Fibroblast of the conjunctiva (primary cell): Measurements from ENCODE around the gene ADGRG3.

Experiments used
- DNase-seq: peaks from one replicate; pipeline ENCODE4 v3.0.0-alpha.2; 2010; ENCODE audit warnings: low read depth

ADGRG3 gene

DNA sequence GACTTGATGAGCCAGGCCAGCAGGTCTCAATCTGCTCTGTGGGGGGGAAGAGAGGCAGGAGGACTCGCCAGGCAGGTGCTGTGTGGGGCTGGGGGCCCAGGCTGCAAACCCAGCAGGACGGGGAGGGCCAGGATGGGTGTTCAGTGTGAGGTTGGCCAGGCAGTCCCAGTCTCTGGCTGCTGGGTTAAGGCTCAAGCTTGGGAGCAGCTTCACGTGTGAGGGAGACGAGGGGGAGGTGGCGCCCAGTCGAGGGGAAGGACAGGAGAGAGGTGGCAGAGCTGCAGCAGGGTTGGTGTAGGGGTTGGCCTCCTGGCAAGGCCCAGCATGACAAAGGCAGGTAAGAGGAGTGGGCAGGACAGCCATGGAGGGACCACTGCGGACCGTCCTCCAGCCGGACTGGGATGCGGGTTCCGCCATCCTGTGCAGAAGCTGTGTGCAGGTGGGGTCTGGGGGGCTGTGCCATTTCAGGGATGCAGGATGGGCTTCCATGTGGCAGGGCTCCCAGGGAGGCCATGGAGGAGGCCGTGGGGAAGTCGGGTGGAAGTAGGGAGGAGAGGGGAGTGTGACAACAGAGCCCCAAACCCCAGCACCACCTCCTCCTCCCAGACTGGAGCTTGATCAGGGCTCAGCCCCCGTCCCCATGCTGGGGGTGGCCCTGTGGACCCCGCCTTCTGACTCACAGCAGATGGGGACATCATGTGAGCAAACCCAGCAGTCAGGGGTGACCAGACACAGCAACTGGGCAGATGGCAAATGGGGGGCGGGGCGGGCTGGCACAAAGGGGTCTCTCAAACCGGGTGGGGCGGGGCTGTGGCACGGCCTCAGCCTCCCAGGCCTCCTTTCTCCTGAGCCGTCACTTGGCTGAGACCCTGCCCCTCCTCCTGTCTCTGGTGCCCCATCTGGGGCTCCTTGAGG is 36.9 kb upstream of the ADGRG3 start:
- no peak for DNase-seq

GRCh38 chr16:57632568-57632967 is 35.5 kb upstream of the ADGRG3 start:
- no peak for DNase-seq

- no peak for DNase-seq
Observed at GRCh38 chr16:57633383-57634064, 34.6 kb upstream of the ADGRG3 start.

GRCh38 chr16:57634171-57634570 is 33.9 kb upstream of the ADGRG3 start:
- DNase-seq, result no peak

GRCh38 chr16:57635266-57636097 is 32.6 kb upstream of the ADGRG3 start:
- no peak for DNase-seq

- DNase-seq, result no peak
Observed at GRCh38 chr16:57636184-57636583, 31.9 kb upstream of the ADGRG3 start.

DNA sequence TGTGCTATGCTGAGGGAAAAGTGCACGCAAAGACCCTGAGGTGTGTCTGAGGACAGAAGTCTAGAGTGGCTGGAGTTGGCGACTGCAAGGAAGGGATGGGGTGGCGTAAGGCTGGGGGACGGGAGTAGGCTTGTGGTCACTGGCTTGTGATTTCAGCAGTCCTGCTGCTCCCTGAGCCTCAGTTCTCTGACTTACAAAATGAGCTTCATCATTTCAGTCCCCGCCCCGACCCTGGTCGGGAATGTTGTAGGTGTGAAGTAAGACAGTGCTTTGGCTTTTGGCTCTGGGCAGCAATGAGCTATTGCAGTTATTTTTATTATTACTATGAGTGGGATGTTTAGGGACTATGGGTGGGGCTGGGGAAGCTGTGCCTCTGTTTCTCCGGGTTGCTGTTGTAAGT is 31.1 kb upstream of the ADGRG3 start:
- no peak for DNase-seq

DNA sequence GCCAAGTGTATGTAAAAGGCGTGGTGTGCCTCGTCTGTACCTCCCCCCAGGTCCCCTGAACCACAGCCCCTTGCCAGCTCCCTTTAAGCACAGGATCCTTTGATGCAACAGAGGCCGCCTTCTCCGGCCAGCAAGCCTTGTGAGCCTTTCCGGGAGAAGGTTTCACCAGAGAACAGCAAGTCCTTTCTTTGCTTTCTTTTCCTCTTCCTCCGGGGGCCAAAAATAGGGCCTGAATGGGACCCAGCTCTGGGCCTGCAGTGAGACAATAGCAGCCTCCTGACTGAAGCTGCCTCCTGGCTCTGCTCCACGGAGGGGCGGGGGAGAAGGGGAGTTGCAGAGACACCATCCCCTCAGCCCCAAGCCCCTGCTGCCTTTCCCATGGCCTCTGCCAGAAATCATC is 30.7 kb upstream of the ADGRG3 start:
- no peak for DNase-seq

DNA sequence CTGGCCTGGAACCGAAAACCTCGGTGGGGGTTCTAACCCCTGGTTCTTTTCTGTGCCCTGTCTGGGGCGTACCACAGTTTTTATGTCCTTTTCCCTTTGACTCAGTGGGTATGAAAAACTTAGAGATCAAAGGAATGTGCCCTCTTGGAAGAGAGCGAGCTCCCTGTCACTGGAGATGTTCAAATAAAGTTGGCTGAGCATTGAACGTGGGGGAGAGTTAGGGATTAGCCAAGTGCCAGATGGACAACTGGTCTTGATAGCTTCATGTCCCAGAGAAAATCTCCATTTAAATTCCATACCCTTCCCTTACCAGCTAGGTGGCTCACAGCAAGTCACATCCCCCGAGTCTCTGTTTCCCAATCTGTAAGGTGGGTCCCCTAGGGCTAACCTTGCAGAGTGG is 30.1 kb upstream of the ADGRG3 start:
- no peak for DNase-seq

DNA sequence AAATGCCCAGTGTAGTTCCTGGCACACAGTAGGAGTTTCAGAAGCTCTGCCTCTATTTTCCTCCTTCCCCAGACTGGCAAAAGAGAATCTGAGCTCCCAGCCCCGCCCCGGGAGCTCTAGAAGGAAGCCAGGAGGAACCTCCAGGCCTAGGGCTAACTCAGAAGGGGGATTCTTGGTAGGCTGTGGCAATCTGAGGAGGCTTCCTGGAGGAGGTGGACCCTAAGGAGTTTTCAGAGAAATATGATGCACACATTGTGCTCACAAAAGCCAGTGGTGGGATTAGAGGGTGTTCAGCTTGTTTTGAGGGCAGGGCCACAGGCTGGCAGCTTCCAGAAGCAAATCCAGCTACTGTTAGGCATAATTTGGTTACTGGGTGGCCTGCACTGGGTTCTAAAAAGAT is 29.7 kb upstream of the ADGRG3 start:
- DNase-seq, result no peak

DNA sequence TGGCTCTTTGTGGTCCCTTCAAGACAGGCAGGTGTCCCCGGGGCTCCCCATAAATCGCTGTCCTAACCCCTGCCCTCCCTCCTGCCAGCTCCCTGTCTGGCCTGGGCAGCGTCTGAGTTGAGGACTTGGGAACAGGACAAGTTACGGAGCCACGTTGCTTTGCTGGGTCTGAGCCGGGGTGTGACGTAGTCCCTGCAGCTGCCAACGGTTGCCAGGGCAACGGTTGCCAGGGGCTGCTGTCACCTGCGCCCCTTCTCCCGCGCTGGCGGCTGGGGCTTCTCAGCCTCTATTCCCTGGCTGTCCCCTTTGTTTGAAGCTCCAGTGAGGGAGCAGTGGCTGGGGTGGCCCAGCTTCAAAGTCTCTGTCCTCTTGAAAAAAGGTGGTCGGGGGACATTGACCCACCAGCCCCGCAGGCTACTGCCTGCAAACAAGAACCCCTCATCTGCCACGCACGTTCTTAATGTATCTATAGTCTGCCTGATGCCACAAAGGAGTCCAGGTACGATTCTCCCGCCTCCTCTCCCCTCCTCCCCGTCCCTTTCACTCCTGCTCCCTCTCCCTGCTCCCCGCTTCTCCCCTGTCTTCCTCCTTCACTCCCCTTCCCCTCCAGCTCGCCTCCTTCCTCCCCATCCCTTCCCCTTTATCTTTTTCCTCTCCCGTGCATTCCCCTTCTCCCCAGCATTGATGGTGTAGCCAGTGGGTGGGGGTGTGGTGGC is 28.8 kb upstream of the ADGRG3 start:
- DNase-seq, result no peak

DNA sequence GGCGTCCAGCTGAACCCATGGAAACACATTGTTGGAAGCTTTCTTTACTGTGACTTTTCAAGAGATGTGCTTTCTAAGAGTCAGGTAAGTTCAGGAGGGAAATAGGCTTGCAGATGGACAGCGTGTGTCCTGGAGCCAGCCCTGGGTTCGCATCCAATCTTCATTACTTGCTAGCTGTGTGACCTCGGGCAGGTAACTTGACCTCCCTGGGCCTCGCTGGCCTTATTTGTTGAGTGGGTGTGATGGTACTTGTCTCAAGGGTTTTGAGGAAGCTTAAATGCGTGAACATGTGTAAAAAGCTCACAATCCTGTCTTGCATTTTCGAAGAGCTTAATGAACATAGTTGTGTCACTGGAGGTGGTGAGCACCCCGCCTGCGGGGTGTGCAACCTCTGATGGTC is 27.9 kb upstream of the ADGRG3 start:
- no peak for DNase-seq

DNA sequence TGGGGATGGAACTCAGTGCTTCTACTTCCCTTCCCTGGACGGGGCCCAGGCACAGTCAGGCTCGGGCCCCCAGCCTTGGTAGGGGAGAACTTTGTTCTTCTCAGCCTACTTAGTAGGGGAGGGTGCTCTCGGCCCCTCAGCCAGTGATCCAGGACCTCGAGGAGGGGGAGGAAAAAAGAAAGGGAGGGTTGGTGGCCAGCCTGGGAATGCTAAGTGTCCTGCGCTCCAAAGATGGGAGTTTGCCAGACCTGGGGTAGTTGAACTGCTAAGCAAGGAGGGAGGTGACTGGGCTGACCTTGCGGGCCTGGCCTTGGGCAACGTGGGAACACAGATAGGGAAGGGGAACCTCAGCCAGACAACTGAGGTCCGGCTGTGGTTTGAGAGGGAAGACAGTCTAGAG is 27.5 kb upstream of the ADGRG3 start:
- DNase-seq, result no peak

- DNase-seq, result no peak
Observed at GRCh38 chr16:57642160-57643135, 25.7 kb upstream of the ADGRG3 start.

DNA sequence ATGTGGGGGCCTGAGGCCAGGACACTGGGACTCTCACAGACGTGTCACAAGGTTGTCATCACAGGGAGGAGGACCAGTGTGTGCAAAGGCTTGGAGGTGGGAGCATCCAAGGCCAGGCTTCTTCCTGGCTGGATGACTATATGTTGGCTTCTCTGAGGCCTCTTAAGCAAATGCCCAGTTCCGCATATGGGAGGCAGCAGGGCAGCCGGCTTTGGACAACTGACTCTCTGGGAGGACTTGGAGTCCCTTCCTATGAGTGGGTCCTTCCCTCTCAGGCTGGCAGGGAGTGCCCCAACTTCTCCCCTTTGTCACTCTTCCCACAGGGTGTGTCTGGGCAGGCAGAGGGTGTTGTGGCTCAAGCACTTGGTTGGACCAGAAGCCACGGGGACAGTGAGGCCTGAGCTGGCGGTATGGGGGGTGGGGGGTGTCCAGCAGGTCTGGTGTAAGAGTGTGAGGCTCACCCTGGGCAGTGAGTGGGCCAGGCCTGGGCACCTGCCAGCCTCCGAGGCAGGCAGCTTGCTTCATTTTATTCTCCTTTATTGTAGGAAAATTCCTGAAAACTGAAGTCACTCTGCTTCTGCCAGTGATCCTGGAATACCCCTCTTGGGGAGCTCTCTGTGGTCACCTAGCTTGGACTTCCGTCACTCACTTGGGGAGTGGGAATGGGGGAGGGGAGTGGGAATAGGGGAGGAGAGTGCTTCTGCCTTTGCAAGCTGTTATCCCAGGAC is 24.8 kb upstream of the ADGRG3 start:
- DNase-seq, result no peak

DNA sequence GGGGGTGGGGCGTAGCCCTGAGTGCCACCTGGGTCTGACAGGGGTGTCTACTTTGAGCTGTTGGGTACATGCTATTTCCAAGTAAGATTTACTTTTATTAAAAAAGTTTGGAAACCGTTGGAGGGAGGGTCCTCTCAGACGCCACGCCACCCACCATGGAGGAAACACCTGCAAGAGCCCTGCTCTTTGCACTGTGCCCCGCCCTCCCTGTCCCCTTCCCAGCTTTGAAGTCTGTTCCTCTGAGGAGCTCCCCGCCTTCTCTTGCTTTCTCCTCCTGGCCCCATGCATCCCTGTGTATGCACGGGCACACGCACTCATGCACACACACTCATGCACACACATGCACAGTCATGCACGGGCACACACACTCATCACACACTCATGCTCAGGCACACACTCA is 24.2 kb upstream of the ADGRG3 start:
- DNase-seq, result no peak

DNA sequence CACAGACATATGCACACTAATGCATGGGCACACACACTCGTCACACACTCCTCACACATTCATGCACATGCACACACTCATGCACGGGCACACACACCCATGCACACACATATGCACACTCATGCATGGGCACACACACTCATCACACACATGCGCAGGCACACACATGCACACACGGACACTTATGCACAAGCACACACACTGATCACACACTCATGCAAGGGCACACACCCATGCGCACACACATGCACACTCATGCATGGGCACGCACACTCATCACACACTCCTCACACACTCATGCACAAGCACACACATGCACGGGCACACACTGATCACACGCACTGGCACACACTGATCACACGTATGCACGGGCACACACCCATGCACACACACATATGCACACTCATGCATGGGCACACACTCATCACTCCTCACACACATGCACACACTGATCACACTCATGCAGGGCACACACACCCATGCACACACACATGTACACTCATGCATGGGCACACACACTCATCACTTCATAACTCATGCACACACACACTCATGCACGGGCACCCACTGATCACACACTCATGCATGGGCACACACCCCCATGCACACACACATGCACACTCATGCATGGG is 23.6 kb upstream of the ADGRG3 start:
- DNase-seq, result no peak

GRCh38 chr16:57645169-57645568 is 22.9 kb upstream of the ADGRG3 start:
- DNase-seq, result no peak

DNA sequence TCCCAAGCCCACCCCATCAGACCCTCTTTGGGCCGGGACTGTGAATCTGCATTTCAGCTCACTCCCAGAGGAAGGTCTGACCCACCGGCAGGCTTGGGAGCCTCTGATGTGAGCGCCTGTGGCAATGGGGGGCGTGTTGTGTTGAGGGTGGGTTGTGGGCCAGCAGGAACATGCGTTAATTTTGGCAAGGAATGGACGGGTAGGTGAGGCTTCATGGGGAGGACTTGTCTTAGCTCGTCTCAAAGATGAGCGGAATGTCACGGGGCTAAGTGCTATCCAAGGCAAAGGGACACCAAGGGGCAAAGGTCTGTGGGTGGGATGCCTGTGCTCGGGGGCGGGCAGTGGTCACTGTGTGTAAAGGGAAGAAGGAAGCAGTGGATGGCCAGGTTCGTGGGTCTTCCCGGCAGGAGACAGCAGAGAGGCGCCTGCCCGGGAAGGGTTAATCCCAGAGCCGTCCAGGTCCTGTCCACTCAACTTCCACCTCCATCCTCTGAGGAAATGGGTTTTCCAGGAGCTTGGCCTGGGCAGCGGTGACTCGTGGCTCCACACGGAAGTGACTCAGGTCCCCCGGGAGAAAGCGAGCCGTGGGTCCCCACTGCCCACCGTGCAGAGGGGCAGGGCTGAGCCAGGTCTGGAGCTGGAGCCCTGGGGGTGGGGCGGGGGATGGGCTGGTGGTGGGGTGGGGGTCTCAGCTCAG is 22.3 kb upstream of the ADGRG3 start:
- DNase-seq, result no peak
